OCI-LY7 (cell line): Measurements from ENCODE around the gene USP11. TPM values are rescaled to one million over a fixed set of nuclear protein-coding genes. Genes with fewer than 3 reads are reported as not detected.

Experiments
- BruUV-seq: library from RNA; stranded (reverse); fragments of 400-500 nt; replicated peaks from 2 replicates; lab custom pipeline; 2021; lab: Mats Ljungman, UMichigan
- CTCF ChIA-PET: fragments of 300-600 bp; sonication (Branson Sonifier 250); formaldehyde crosslinking; loops from one replicate; lab custom pipeline; 2022; ENCODE audit warnings: antibody characterized with exemption; ENCODE audit not compliant: unreplicated experiment; lab: Charles Lee
- POLR2A ChIA-PET: fragments of 300-600 bp; sonication (Branson Sonifier 250); formaldehyde crosslinking; loops from one replicate; lab custom pipeline; 2022; ENCODE audit warnings: antibody characterized with exemption; lab: Charles Lee
- DNase-seq: peaks from one replicate; pipeline ENCODE4 v3.0.0-alpha.2; 2015; ENCODE audit warnings: low spot score
- H2AFZ ChIP-seq: fragments of 200-600 bp; sonication (generic), shearing (Covaris generic); 2 replicates; pipeline ENCODE4 v1.6.1; 2014; ENCODE audit warnings: mild to moderate bottlenecking, antibody characterized with exemption, low read length, moderate library complexity
- H3K27ac ChIP-seq: fragments of 200-600 bp; sonication (generic); 2 replicates; pipeline ENCODE4 v1.5.1; 2014; ENCODE audit warnings: mixed run types, low read depth, mild to moderate bottlenecking, moderate library complexity, low read length, inconsistent platforms; ENCODE audit not compliant: poor library complexity, severe bottlenecking
- H3K36me3 ChIP-seq: fragments of 200-600 bp; sonication (generic); 2 replicates; pipeline ENCODE4 v1.6.1; 2014; ENCODE audit warnings: mild to moderate bottlenecking, antibody characterized with exemption, low read length, moderate library complexity, mixed read lengths; ENCODE audit not compliant: insufficient read depth
- H3K4me1 ChIP-seq: fragments of 200-600 bp; sonication (generic); 2 replicates; pipeline ENCODE4 v1.5.1; 2014; ENCODE audit warnings: mild to moderate bottlenecking, low read length; ENCODE audit not compliant: insufficient read depth, poor library complexity, severe bottlenecking
- H3K4me2 ChIP-seq: fragments of 200-600 bp; sonication (generic); 2 replicates; pipeline ENCODE4 v1.6.1; 2014; ENCODE audit warnings: mild to moderate bottlenecking, low read length
- H3K4me3 ChIP-seq: fragments of 200-600 bp; sonication (generic); 2 replicates; pipeline ENCODE4 v1.5.1; 2014; ENCODE audit warnings: mild to moderate bottlenecking, low read depth, low read length; ENCODE audit not compliant: poor library complexity, severe bottlenecking
- H3K79me2 ChIP-seq: fragments of 200-600 bp; sonication (generic); 2 replicates; pipeline ENCODE4 v1.6.1; 2016; ENCODE audit warnings: low read depth, mild to moderate bottlenecking, low read length, moderate library complexity, mixed read lengths; ENCODE audit not compliant: insufficient read depth
- H3K9me2 ChIP-seq: fragments of 200-600 bp; sonication (generic); 2 replicates; pipeline ENCODE4 v1.6.1; 2016; ENCODE audit warnings: mild to moderate bottlenecking, low read length, mixed read lengths; ENCODE audit not compliant: insufficient read depth
- H3K9me3 ChIP-seq: fragments of 200-600 bp; sonication (generic); 2 replicates; pipeline ENCODE4 v1.6.1; 2014; ENCODE audit warnings: mild to moderate bottlenecking, mixed run types, low read length, mixed read lengths
- H4K20me1 ChIP-seq: fragments of 200-600 bp; sonication (generic); 2 replicates; pipeline ENCODE4 v1.6.1; 2014; ENCODE audit warnings: mild to moderate bottlenecking, antibody characterized with exemption, low read length, moderate library complexity, mixed read lengths; ENCODE audit not compliant: insufficient read depth
- EZH2phosphoT487 ChIP-seq: fragments of 200-600 bp; sonication (generic); IDR thresholded peaks from 2 replicates; pipeline ENCODE4 v1.6.1; 2018; ENCODE audit warnings: low read depth, borderline replicate concordance, mild to moderate bottlenecking, mixed run types, antibody characterized with exemption, low read length, moderate library complexity, mixed read lengths
- intact Hi-C: fragments of 100-400 bp; cut with micrococcal nuclease; formaldehyde crosslinking; loops from one replicate; pipeline ENCODE4 v1.10.0; 2022; ENCODE audit not compliant: unreplicated experiment
- total RNA-seq, 2 experiments: library from RNA; depleted of rRNA in 1 of 2; stranded (reverse); fragments of >200 nt in 1 of 2; shearing (Covaris generic) in 1 of 2; gene quantifications; 2 replicates each; pipeline ENCODE4 v1.2.3, GENCODE V29; 2014 to 2022
- TF ChIP-seq, protein P1 (sequence below): fragments of 200-600 bp; sonication (generic); conservative IDR thresholded peaks from 2 replicates; pipeline ENCODE4 v1.5.1; 2014; ENCODE audit warnings: mild to moderate bottlenecking, antibody characterized with exemption, low read length, moderate library complexity, mixed read lengths

Gene USP11
- total RNA-seq, 2 experiments from 2014 or later, result 46.5 to 91.8 TPM

- no peaks in the 10 kb centered on the region for H3K4me1 ChIP-seq
- H3K79me2 ChIP-seq, result peaks cover 6% of the 10 kb centered on the region; the same call in 1 of the 2 replicates
- intact Hi-C loops, result no loop called here
- TF ChIP-seq, protein P1, sequence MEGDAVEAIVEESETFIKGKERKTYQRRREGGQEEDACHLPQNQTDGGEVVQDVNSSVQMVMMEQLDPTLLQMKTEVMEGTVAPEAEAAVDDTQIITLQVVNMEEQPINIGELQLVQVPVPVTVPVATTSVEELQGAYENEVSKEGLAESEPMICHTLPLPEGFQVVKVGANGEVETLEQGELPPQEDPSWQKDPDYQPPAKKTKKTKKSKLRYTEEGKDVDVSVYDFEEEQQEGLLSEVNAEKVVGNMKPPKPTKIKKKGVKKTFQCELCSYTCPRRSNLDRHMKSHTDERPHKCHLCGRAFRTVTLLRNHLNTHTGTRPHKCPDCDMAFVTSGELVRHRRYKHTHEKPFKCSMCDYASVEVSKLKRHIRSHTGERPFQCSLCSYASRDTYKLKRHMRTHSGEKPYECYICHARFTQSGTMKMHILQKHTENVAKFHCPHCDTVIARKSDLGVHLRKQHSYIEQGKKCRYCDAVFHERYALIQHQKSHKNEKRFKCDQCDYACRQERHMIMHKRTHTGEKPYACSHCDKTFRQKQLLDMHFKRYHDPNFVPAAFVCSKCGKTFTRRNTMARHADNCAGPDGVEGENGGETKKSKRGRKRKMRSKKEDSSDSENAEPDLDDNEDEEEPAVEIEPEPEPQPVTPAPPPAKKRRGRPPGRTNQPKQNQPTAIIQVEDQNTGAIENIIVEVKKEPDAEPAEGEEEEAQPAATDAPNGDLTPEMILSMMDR, result no peak
- no peak for TF ChIP-seq EZH2phosphoT487
- no peak for DNase-seq
- H3K4me2 ChIP-seq, result no peak overlapping the region
- ChIA-PET CTCF (no interaction called here), POLR2A (no interaction called here)
- no peaks in the 10 kb centered on the region for H4K20me1 ChIP-seq
- H3K27ac ChIP-seq, result no peak overlapping the region
- BruUV-seq, result no TSS peak
- H3K9me3 ChIP-seq, result no peaks in the 10 kb centered on the region
- no peak overlapping the region for H3K4me3 ChIP-seq
- H3K36me3 ChIP-seq, result peaks cover 85% of the 10 kb centered on the region
- H2AFZ ChIP-seq, result no peak overlapping the region
- H3K9me2 ChIP-seq, result no peaks in the 10 kb centered on the region
These were observed 6.1 kb upstream of the USP11 start for GRCh38 chrX:47226531-47227333.

DNA sequence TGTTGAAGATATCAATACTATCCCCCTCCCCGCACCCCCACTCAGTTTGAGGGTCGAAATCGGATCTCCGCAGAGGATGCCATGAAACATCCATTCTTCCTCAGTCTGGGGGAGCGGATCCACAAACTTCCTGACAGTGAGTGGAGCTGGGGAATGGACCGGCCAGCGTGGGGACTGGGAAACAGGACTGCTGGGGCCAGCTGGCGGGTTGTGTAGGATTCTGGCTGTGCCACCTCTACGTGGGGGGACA, 5.5 kb upstream of the USP11 start:
- intact Hi-C loops, result no loop called here
- H3K4me3 ChIP-seq, result no peak overlapping the region
- no peaks in the 10 kb centered on the region for H4K20me1 ChIP-seq
- DNase-seq, result no peak
- H3K9me2 ChIP-seq, result no peaks in the 10 kb centered on the region
- no peak overlapping the region for H2AFZ ChIP-seq
- ChIA-PET POLR2A (no interaction called here), CTCF (no interaction called here)
- peaks cover 81% of the 10 kb centered on the region for H3K36me3 ChIP-seq
- H3K4me2 ChIP-seq, result no peak overlapping the region
- no peaks in the 10 kb centered on the region for H3K9me3 ChIP-seq
- H3K27ac ChIP-seq, result no peak overlapping the region
- H3K79me2 ChIP-seq, result peaks cover under 1% of the 10 kb centered on the region; the same call in 1 of the 2 replicates
- peaks cover 4% of the 10 kb centered on the region for H3K4me1 ChIP-seq
- no TSS peak for BruUV-seq
- no peak for TF ChIP-seq EZH2phosphoT487
- TF ChIP-seq, protein P1, result no peak

- H3K4me3 ChIP-seq, result no peak overlapping the region
- no peak overlapping the region for H3K27ac ChIP-seq
- ChIA-PET CTCF (no interaction called here), POLR2A (no interaction called here)
- no peak for TF ChIP-seq EZH2phosphoT487
- TF ChIP-seq, protein P1, result no peak
- H3K9me2 ChIP-seq, result no peaks in the 10 kb centered on the region
- no peak for DNase-seq
- H3K4me1 ChIP-seq, result peaks cover 9% of the 10 kb centered on the region
- BruUV-seq, result no TSS peak
- H3K36me3 ChIP-seq, result peaks cover 69% of the 10 kb centered on the region
- no peak overlapping the region for H2AFZ ChIP-seq
- no peaks in the 10 kb centered on the region for H4K20me1 ChIP-seq
- no peaks in the 10 kb centered on the region for H3K9me3 ChIP-seq
- H3K4me2 ChIP-seq, result no peak overlapping the region
- H3K79me2 ChIP-seq, result peaks cover under 1% of the 10 kb centered on the region; the same call in 1 of the 2 replicates
- intact Hi-C loops, result no loop called here
These were observed 4.1 kb upstream of the USP11 start for GRCh38 chrX:47228550-47229270.
